Pancreas (tissue), 10 donors: Measurements from ENCODE around the gene TDRD15. TPM values are rescaled to one million over a fixed set of nuclear protein-coding genes. Genes with fewer than 3 reads are reported as not detected.

Experiments
- ATAC-seq, 4 donors: fragments of 200-7000 bp; cut with Tn5 transposase; one replicate each; pipeline versions ENCODE4 v1.8.0 to v1.9.1; 2020; ENCODE audit warnings: mild to moderate bottlenecking in 4 of 4, moderate library complexity in 4 of 4
- DNase-seq, 6 donors: peaks; one replicate each; pipeline ENCODE4 v3.0.0-alpha.2; 2020
- FAIRE-seq: peaks from 2 replicates; lab custom pipeline; 2012; peaks lifted over from hg19 to GRCh38; lab: Jason Lieb, UNC
- H3K27ac ChIP-seq, 4 donors: fragments of 200-600 bp; sonication (generic); 1 replicate in 3 of 4; 2 replicates in 1 of 4; pipeline versions ENCODE4 v1.5.0 to v1.8.0; 2020
- H3K27me3 ChIP-seq, 4 donors: fragments of 200-600 bp; one replicate each; pipeline ENCODE4 v1.8.0; 2021
- H3K36me3 ChIP-seq, 3 donors: fragments of 200-600 bp; sonication (generic) in 1 of 3; one replicate each; pipeline versions ENCODE4 v1.5.0 to v1.8.0; 2020 to 2021
- H3K4me1 ChIP-seq, 3 donors: fragments of 200-600 bp; one replicate each; pipeline ENCODE4 v1.8.0; 2021
- H3K4me3 ChIP-seq, 4 donors: fragments of 200-600 bp; sonication (generic) in 2 of 4; one replicate each; pipeline versions ENCODE4 v1.5.0 to v1.8.0; 2020 to 2021
- H3K9me3 ChIP-seq, 4 donors: fragments of 200-600 bp; one replicate each; pipeline ENCODE4 v1.8.0; 2021
- CTCF ChIP-seq, 4 donors: fragments of 200-600 bp; sonication (generic) in 3 of 4; IDR thresholded peaks; one replicate each; pipeline versions ENCODE4 v1.5.0 to v1.8.0; 2021; ENCODE audit warnings: antibody characterized with exemption in 4 of 4
- WGBS, 2 donors: extraction: QIAGEN DNeasy Blood & Tissue Kit; methylation state at CpG; one replicate each; pipeline ENCODE4 v1.1.7; 2013; 5-methylcytosine and 5-hydroxymethylcytosine counted together
- intact Hi-C, 3 donors: fragments of 100-400 bp; cut with DNase I; formaldehyde crosslinking; loops; one replicate each; pipeline versions ENCODE4 v1.11.1 to v1.14.2; 2022
- polyA plus RNA-seq, 2 donors: library from polyadenylated mRNA; stranded (reverse); fragments of 200-250 nt; gene quantifications; one replicate each; pipeline ENCODE4 v1.2.3, GENCODE V29; 2013
- total RNA-seq, 6 donors: library from RNA; stranded (reverse); fragmentation: NEBNext Ultra II Directional in 4 of 6; extraction: Animal tissue kit (Norgen Biotek cat#: 25700) in 4 of 6; gene quantifications; one replicate each; pipeline versions ENCODE4 v1.2.1 to v1.2.4, GENCODE V29; 2021 to 2023
- donor health status: healthy with polysubstance abuse.
- donor health status: DM: no; HTN: no; CAD: no; lungs with moderate emphysema.
- donor health status: DM: no; HTN: no; CAD: no.
- donor health status: control.
- donor health status: control.
- donor health status: Bipolar disorder and iron deficiency.
- donor health status: DM: yes; HTN: yes; CAD: no.
- donor health status: DM: no; HTN: no; CAD: no.
- donor health status: DM: no; HTN: no; CAD: no.
- donor health status: DM: yes; HTN: yes; CAD: no.

TDRD15 gene
- total and polyA plus RNA-seq, 8 donors, result not detected

GRCh38 chr2:21155365-21156136 lies 31.8 kb downstream of the TDRD15 start:
- TF ChIP-seq CTCF (IDR thresholded peaks at IDR 0.05), result no peak
- no peaks in the 10 kb centered on the region for H3K4me1 ChIP-seq
- no peaks in the 10 kb centered on the region for H3K27me3 ChIP-seq
- FAIRE-seq (no peak), ATAC-seq (no peak), DNase-seq (no peak)
- H3K27ac ChIP-seq, result no peak overlapping the region
- 21 to 23% methylated on average over 3 of the region's 3 CpGs for WGBS, 2 donors
- intact Hi-C loops, result no loop called here
- no peak overlapping the region for H3K4me3 ChIP-seq
- no peaks in the 10 kb centered on the region for H3K36me3 ChIP-seq
- no peaks in the 10 kb centered on the region for H3K9me3 ChIP-seq

- ATAC-seq (no peak), FAIRE-seq (no peak), DNase-seq (peak in 2 of 6 donors; percentile 33 to 43)
- no peaks in the 10 kb centered on the region for H3K9me3 ChIP-seq
- H3K36me3 ChIP-seq, result no peaks in the 10 kb centered on the region
- H3K4me1 ChIP-seq, result no peaks in the 10 kb centered on the region
- H3K27me3 ChIP-seq, result peaks cover 0 to 2% (median 0%) of the 10 kb centered on the region in 4 donors
- no peak overlapping the region for H3K27ac ChIP-seq
- H3K4me3 ChIP-seq, result no peak overlapping the region
- intact Hi-C loops, result no loop called here
- TF ChIP-seq CTCF (IDR thresholded peaks at IDR 0.05), result no peak
- 78 to 92% methylated on average over 6 of the region's 6 CpGs for WGBS, 2 donors
Observed at GRCh38 chr2:21161122-21161521, 37.4 kb downstream of the TDRD15 start.

- DNase-seq (peak in 2 of 6 donors; percentile 34 to 43), FAIRE-seq (no peak), ATAC-seq (no peak)
- peaks cover 0 to 4% (median 0%) of the 10 kb centered on the region in 4 donors for H3K27me3 ChIP-seq
- no peak for TF ChIP-seq CTCF (IDR thresholded peaks at IDR 0.05)
- no peaks in the 10 kb centered on the region for H3K36me3 ChIP-seq
- no peak overlapping the region for H3K4me3 ChIP-seq
- H3K27ac ChIP-seq, result no peak overlapping the region
- intact Hi-C loops, result no loop called here
- 74 to 81% methylated on average over 7 of the region's 7 CpGs for WGBS, 2 donors
- no peaks in the 10 kb centered on the region for H3K9me3 ChIP-seq
- no peaks in the 10 kb centered on the region for H3K4me1 ChIP-seq
Observed at GRCh38 chr2:21161832-21162614, 38.3 kb downstream of the TDRD15 start.

GRCh38 chr2:21162615-21162878 lies 38.8 kb downstream of the TDRD15 start:
- no peaks in the 10 kb centered on the region for H3K9me3 ChIP-seq
- no peak for TF ChIP-seq CTCF (IDR thresholded peaks at IDR 0.05)
- H3K4me3 ChIP-seq, result no peak overlapping the region
- no peaks in the 10 kb centered on the region for H3K36me3 ChIP-seq
- ATAC-seq (no peak), FAIRE-seq (no peak), DNase-seq (peak in 1 of 6 donors; percentile 42)
- no peak overlapping the region for H3K27ac ChIP-seq
- H3K4me1 ChIP-seq, result no peaks in the 10 kb centered on the region
- peaks cover 0 to 4% (median 0%) of the 10 kb centered on the region in 4 donors for H3K27me3 ChIP-seq
- intact Hi-C loops, result no loop called here
- WGBS, 2 donors, result 63 to 64% methylated on average over 5 of the region's 5 CpGs

- Histone ChIP-seq H3K4me3 (no peak overlapping the region), H3K27ac (no peak overlapping the region), H3K36me3 (no peaks in the 10 kb centered on the region), H3K4me1 (no peaks in the 10 kb centered on the region), H3K27me3 (peaks cover 0 to 4% (median 0%) of the 10 kb centered on the region in 4 donors), H3K9me3 (no peaks in the 10 kb centered on the region)
- FAIRE-seq (no peak), ATAC-seq (no peak), DNase-seq (peak in 2 of 6 donors; percentile 45 to 49)
- no peak for TF ChIP-seq CTCF (IDR thresholded peaks at IDR 0.05)
- intact Hi-C loops, result no loop called here
- WGBS, 2 donors, result 88 to 92% methylated on average over 9 of the region's 9 CpGs
Observed at GRCh38 chr2:21163213-21163612, 39.4 kb downstream of the TDRD15 start.
